Thyroid gland (tissue), 4 donors: ENCODE data around the gene MYL1. TPM values are rescaled to one million over a fixed set of nuclear protein-coding genes. Genes with fewer than 3 reads are reported as not detected.

Source experiments
- DNase-seq, 2 donors: peaks; one replicate each; pipeline ENCODE4 v3.0.0-alpha.2; 2019
- H3K27ac ChIP-seq, 3 donors: fragments of 200-600 bp; sonication (generic); 1 replicate in 2 of 3; 2 replicates in 1 of 3; pipeline ENCODE4 v1.5.1; 2016 to 2019; ENCODE audit warnings: mild to moderate bottlenecking in 1 of 3, moderate library complexity in 1 of 3
- H3K27me3 ChIP-seq: fragments of 200-600 bp; sonication (generic); one replicate; pipeline ENCODE4 v1.5.1; 2019
- H3K36me3 ChIP-seq, 2 donors: fragments of 200-600 bp; sonication (generic); one replicate each; pipeline ENCODE4 v1.5.1; 2016 to 2019
- H3K4me1 ChIP-seq, 2 donors: fragments of 200-600 bp; sonication (generic); one replicate each; pipeline ENCODE4 v1.5.1; 2017 to 2019
- H3K4me3 ChIP-seq, 3 donors: fragments of 200-600 bp; sonication (generic); replicated peaks in 1 of 3; 1 replicate in 2 of 3; 2 replicates in 1 of 3; pipeline ENCODE4 v1.5.1; 2016; ENCODE audit warnings: mild to moderate bottlenecking in 1 of 3
- H3K9me3 ChIP-seq: fragments of 200-600 bp; sonication (generic); one replicate; pipeline ENCODE4 v1.5.1; 2017
- CTCF ChIP-seq, 6 experiments: fragments of 200-600 bp in 3 of 6; fragments of 450-650 bp in 3 of 6; sonication (generic) in 3 of 6; IDR thresholded peaks; one replicate each; pipeline ENCODE4 v1.5.1; 2016 to 2019; ENCODE audit warnings: antibody characterized with exemption in 6 of 6, mild to moderate bottlenecking in 2 of 6, inconsistent platforms in 1 of 6, moderate library complexity in 1 of 6
- POLR2A ChIP-seq, 2 donors: fragments of 450-650 bp; IDR thresholded peaks; one replicate each; pipeline ENCODE4 v1.6.1; 2017; ENCODE audit warnings: antibody characterized with exemption in 2 of 2, mild to moderate bottlenecking in 2 of 2, moderate library complexity in 1 of 2
- WGBS, 2 donors: methylation state at CpG; one replicate each; pipeline ENCODE4 v1.1.5; 2017; 5-methylcytosine and 5-hydroxymethylcytosine counted together
- intact Hi-C: fragments of 100-400 bp; cut with DNase I; formaldehyde crosslinking; loops from one replicate; pipeline ENCODE4 v1.15.1; 2023
- total RNA-seq, 4 donors: library from RNA; depleted of rRNA; stranded (reverse); fragments of >200 nt; gene quantifications; one replicate each; pipeline ENCODE4 v1.2.3, GENCODE V29; 2016

Gene MYL1
- total RNA-seq, 4 donors from 2014 or later: not detected

GRCh38 chr2:210299866-210300373, 15.1 kb downstream of the MYL1 start:
- Histone ChIP-seq H3K36me3 (no peaks in the 10 kb centered on the region), H3K4me3 (no peak overlapping the region), H3K27ac (no peak overlapping the region), H3K9me3 (no peaks in the 10 kb centered on the region), H3K4me1 (no peaks in the 10 kb centered on the region), H3K27me3 (no peaks in the 10 kb centered on the region)
- no peak for TF ChIP-seq POLR2A (IDR thresholded peaks at IDR 0.05)
- TF ChIP-seq CTCF (IDR thresholded peaks at IDR 0.05): no peak
- DNase-seq: no peak
- WGBS, 2 donors: 73 to 87% methylated on average over 3 of the region's 3 CpGs
- intact Hi-C loops: no loop called here

GRCh38 chr2:210288408-210288807, 26.6 kb downstream of the MYL1 start:
- intact Hi-C loops: no loop called here
- no peak for TF ChIP-seq POLR2A (IDR thresholded peaks at IDR 0.05)
- no peak for TF ChIP-seq CTCF (IDR thresholded peaks at IDR 0.05)
- Histone ChIP-seq H3K36me3 (no peaks in the 10 kb centered on the region), H3K9me3 (no peaks in the 10 kb centered on the region), H3K4me3 (no peak overlapping the region), H3K27ac (no peak overlapping the region), H3K4me1 (no peaks in the 10 kb centered on the region), H3K27me3 (no peaks in the 10 kb centered on the region)
- 84 to 85% methylated on average over 2 of the region's 2 CpGs for WGBS, 2 donors
- no peak for DNase-seq

- Histone ChIP-seq H3K27ac (no peak overlapping the region), H3K27me3 (no peaks in the 10 kb centered on the region), H3K4me3 (no peak overlapping the region), H3K9me3 (no peaks in the 10 kb centered on the region), H3K36me3 (no peaks in the 10 kb centered on the region), H3K4me1 (no peaks in the 10 kb centered on the region)
- DNase-seq: no peak
- intact Hi-C loops: no loop called here
- TF ChIP-seq CTCF (IDR thresholded peaks at IDR 0.05): no peak
- TF ChIP-seq POLR2A (IDR thresholded peaks at IDR 0.05): no peak
Measured at GRCh38 chr2:210287301-210287700, 27.7 kb downstream of the MYL1 start.

- Histone ChIP-seq H3K9me3 (no peaks in the 10 kb centered on the region), H3K36me3 (no peaks in the 10 kb centered on the region), H3K27ac (no peak overlapping the region), H3K4me1 (no peaks in the 10 kb centered on the region), H3K4me3 (no peak overlapping the region), H3K27me3 (no peaks in the 10 kb centered on the region)
- DNase-seq: no peak
- TF ChIP-seq POLR2A (IDR thresholded peaks at IDR 0.05): no peak
- TF ChIP-seq CTCF (IDR thresholded peaks at IDR 0.05): no peak
- intact Hi-C loops: no loop called here
Measured at GRCh38 chr2:210286123-210286680, 28.8 kb downstream of the MYL1 start.

GRCh38 chr2:210277133-210277532, 37.8 kb downstream of the MYL1 start:
- 96% methylated on average over 1 of the region's 1 CpG for WGBS, 2 donors
- Histone ChIP-seq H3K9me3 (no peaks in the 10 kb centered on the region), H3K27ac (no peak overlapping the region), H3K27me3 (no peaks in the 10 kb centered on the region), H3K4me3 (no peak overlapping the region), H3K36me3 (no peaks in the 10 kb centered on the region), H3K4me1 (no peaks in the 10 kb centered on the region)
- TF ChIP-seq CTCF (IDR thresholded peaks at IDR 0.05): no peak
- intact Hi-C loops: no loop called here
- no peak for DNase-seq
